ENCODE results near the gene SORCS2.

Gene SORCS2

GRCh38 chr4:7624396-7624980 is 432.1 kb downstream of the SORCS2 start:
- no peaks in the 10 kb centered on the region for H3K9me2 ChIP-seq (replicated peaks; ENCODE audit: control insufficient read depth, low read length)
- no peaks in the 10 kb centered on the region for H3F3A ChIP-seq (ENCODE audit: control insufficient read depth, insufficient read depth)
- no peak overlapping the region for H3K4me2 ChIP-seq (ENCODE audit: low read length)
- H3K4me3 ChIP-seq (ENCODE audit: low read length) = no peak overlapping the region
- TF ChIP-seq, protein P1, sequence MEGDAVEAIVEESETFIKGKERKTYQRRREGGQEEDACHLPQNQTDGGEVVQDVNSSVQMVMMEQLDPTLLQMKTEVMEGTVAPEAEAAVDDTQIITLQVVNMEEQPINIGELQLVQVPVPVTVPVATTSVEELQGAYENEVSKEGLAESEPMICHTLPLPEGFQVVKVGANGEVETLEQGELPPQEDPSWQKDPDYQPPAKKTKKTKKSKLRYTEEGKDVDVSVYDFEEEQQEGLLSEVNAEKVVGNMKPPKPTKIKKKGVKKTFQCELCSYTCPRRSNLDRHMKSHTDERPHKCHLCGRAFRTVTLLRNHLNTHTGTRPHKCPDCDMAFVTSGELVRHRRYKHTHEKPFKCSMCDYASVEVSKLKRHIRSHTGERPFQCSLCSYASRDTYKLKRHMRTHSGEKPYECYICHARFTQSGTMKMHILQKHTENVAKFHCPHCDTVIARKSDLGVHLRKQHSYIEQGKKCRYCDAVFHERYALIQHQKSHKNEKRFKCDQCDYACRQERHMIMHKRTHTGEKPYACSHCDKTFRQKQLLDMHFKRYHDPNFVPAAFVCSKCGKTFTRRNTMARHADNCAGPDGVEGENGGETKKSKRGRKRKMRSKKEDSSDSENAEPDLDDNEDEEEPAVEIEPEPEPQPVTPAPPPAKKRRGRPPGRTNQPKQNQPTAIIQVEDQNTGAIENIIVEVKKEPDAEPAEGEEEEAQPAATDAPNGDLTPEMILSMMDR (IDR thresholded peaks at IDR 0.05; ENCODE audit: low read depth, low read length, poor library complexity, severe bottlenecking) = no peak
- no peaks in the 10 kb centered on the region for H3K4me1 ChIP-seq (ENCODE audit: control insufficient read depth, low read length)
- H3K36me3 ChIP-seq (ENCODE audit: control insufficient read depth, low read length) = no peaks in the 10 kb centered on the region
- H4K20me1 ChIP-seq (ENCODE audit: control insufficient read depth, insufficient read depth, low read depth, low read length) = no peaks in the 10 kb centered on the region
- H3K9me3 ChIP-seq (ENCODE audit: control insufficient read depth, insufficient read depth, low read length) = no peaks in the 10 kb centered on the region
- no peaks in the 10 kb centered on the region for H3K27me3 ChIP-seq (ENCODE audit: control insufficient read depth, low read length)
- no peak overlapping the region for H3K27ac ChIP-seq (ENCODE audit: low read depth, low read length)
- H3K79me2 ChIP-seq (ENCODE audit: control insufficient read depth, low read length) = no peaks in the 10 kb centered on the region

DNA sequence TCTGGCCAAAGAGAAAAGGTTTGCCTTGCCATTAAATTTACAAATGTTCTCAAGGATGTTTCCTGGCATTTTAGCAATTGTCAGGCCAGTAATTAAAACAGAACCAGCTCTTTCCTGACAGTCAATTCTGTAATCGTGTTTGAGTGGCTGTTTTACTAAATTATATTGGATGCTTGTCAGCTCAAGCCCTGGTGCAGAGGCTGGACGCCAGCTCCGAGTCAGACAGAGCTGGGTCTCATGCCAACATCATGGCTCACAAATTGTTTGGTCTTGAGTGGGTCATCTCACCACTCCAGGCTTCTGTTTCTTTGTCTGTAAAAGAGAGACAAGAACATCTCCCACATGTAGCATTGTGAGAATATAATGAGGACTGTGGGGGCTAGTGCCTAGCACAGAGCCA is 432.7 kb downstream of the SORCS2 start:
- no peaks in the 10 kb centered on the region for H3F3A ChIP-seq (ENCODE audit: control insufficient read depth, insufficient read depth)
- H4K20me1 ChIP-seq (ENCODE audit: control insufficient read depth, insufficient read depth, low read depth, low read length) = no peaks in the 10 kb centered on the region
- TF ChIP-seq EZH2phosphoT487 (IDR thresholded peaks at IDR 0.05; ENCODE audit: borderline replicate concordance, low read length) = no peak
- TF ChIP-seq, protein P1 (IDR thresholded peaks at IDR 0.05; ENCODE audit: low read depth, low read length, poor library complexity, severe bottlenecking) = no peak
- no peaks in the 10 kb centered on the region for H3K36me3 ChIP-seq (ENCODE audit: control insufficient read depth, low read length)
- H3K27ac ChIP-seq (ENCODE audit: low read depth, low read length) = no peak overlapping the region
- no peaks in the 10 kb centered on the region for H3K27me3 ChIP-seq (ENCODE audit: control insufficient read depth, low read length)
- H3K4me2 ChIP-seq (ENCODE audit: low read length) = no peak overlapping the region
- no peaks in the 10 kb centered on the region for H3K9me3 ChIP-seq (ENCODE audit: control insufficient read depth, insufficient read depth, low read length)
- H3K4me1 ChIP-seq (ENCODE audit: control insufficient read depth, low read length) = no peaks in the 10 kb centered on the region
- H3K9me2 ChIP-seq (replicated peaks; ENCODE audit: control insufficient read depth, low read length) = no peaks in the 10 kb centered on the region
- no peak overlapping the region for H3K4me3 ChIP-seq (ENCODE audit: low read length)
- no peaks in the 10 kb centered on the region for H3K79me2 ChIP-seq (ENCODE audit: control insufficient read depth, low read length)

DNA sequence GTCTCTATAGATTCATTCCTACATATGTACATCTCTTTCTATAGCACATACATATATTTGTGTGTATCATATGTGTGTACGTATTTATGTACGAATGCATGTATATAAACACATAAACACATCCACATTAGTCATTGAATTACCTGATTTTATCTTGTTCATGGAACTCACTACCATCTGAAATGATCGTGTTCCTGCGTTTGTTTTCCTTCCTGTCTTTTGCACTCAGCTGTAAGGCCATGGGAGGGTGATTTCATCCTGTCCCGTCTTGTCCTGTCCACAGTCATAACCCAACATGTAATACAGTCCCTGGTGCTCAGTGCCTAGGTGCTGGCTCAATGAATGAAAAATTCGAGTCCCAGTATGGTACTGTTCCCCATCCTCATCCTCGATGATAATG is 434.2 kb downstream of the SORCS2 start:
- Histone ChIP-seq H3F3A (ENCODE audit: control insufficient read depth, insufficient read depth) (no peaks in the 10 kb centered on the region), H3K4me2 (ENCODE audit: low read length) (no peak overlapping the region), H3K9me2 (replicated peaks; ENCODE audit: control insufficient read depth, low read length) (no peaks in the 10 kb centered on the region), H3K36me3 (ENCODE audit: control insufficient read depth, low read length) (no peaks in the 10 kb centered on the region), H3K27me3 (ENCODE audit: control insufficient read depth, low read length) (no peaks in the 10 kb centered on the region), H3K4me3 (ENCODE audit: low read length) (no peak overlapping the region), H3K79me2 (ENCODE audit: control insufficient read depth, low read length) (no peaks in the 10 kb centered on the region), H3K27ac (ENCODE audit: low read depth, low read length) (no peak overlapping the region), H3K4me1 (ENCODE audit: control insufficient read depth, low read length) (no peaks in the 10 kb centered on the region), H3K9me3 (ENCODE audit: control insufficient read depth, insufficient read depth, low read length) (no peaks in the 10 kb centered on the region), H4K20me1 (ENCODE audit: control insufficient read depth, insufficient read depth, low read depth, low read length) (no peaks in the 10 kb centered on the region)
- TF ChIP-seq EZH2phosphoT487 (IDR thresholded peaks at IDR 0.05; ENCODE audit: borderline replicate concordance, low read length) = no peak

DNA sequence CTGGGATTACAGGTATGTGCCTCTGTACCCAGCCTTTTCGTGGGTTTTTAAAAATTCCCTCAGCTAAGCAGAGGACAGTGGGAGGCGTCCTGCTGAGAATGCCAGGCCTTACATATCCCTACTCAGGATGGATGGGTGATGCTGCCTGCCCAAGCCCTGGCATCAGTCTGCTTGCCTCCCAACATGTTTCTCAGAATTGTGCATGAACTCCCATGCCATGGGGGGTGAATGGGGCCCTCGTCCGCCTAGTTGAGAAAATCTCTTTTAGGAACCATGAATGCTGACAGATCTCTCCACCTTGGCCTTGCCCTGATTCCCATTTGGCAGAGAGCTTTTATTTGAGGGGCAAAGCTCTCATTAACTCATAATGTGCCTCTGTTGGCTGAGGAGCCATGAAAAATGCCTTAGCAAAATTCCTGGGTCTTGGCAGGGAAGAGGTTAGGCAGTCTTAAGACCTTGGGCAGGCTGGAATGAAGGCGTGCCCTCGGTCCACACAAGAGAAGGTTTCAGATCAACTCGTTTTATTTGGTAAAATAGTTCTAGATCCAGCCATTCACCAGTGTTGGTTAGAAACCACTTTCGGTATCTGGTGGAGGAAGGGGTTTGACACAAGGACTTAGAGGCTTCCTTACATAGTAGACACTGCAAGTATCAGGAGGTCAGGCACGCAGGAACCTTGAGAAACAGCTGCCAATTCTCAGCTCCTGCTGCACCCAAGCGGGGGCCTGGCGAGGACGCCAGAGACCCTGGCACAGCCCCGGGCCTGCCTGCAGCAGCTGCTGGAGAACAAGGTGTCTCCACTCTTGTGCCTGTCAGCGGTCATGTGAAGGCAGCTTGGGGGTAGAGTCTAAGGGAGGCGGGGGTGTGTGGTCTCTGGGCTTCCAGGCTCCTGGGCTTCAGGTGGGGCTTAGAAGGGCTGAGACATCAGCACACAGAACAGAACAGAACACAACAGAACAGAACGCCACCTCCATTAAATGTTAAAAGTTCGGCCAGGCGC is 435.2 kb downstream of the SORCS2 start:
- TF ChIP-seq EZH2phosphoT487 (IDR thresholded peaks at IDR 0.05; ENCODE audit: borderline replicate concordance, low read length) = no peak
- TF ChIP-seq, protein P1 (IDR thresholded peaks at IDR 0.05; ENCODE audit: low read depth, low read length, poor library complexity, severe bottlenecking) = no peak
- Histone ChIP-seq H3K9me3 (ENCODE audit: control insufficient read depth, insufficient read depth, low read length) (no peaks in the 10 kb centered on the region), H3K79me2 (ENCODE audit: control insufficient read depth, low read length) (no peaks in the 10 kb centered on the region), H3K9me2 (replicated peaks; ENCODE audit: control insufficient read depth, low read length) (no peaks in the 10 kb centered on the region), H3K4me1 (ENCODE audit: control insufficient read depth, low read length) (no peaks in the 10 kb centered on the region), H3F3A (ENCODE audit: control insufficient read depth, insufficient read depth) (no peaks in the 10 kb centered on the region), H3K27me3 (ENCODE audit: control insufficient read depth, low read length) (no peaks in the 10 kb centered on the region), H3K4me2 (ENCODE audit: low read length) (no peak overlapping the region), H3K27ac (ENCODE audit: low read depth, low read length) (no peak overlapping the region), H3K4me3 (ENCODE audit: low read length) (no peak overlapping the region), H4K20me1 (ENCODE audit: control insufficient read depth, insufficient read depth, low read depth, low read length) (no peaks in the 10 kb centered on the region), H3K36me3 (ENCODE audit: control insufficient read depth, low read length) (no peaks in the 10 kb centered on the region)

Measured in DOHH2 (cell line).